Natural killer cell treated with Interleukin-12 subunit alpha and Interleukin-12 subunit beta and Interleukin-15 and Interleukin-18, amount 100 ng/mL, for 72 hours (primary cell): Measurements from ENCODE around the gene CTIF. TPM values are rescaled to one million over a fixed set of nuclear protein-coding genes. Genes with fewer than 3 reads are reported as not detected.

Experiments used
- ATAC-seq, 2 donors: fragments of 150-1000 bp; cut with Tn5 transposase in 1 of 2; sonication (Bioruptor Pico), chemical (Tn5 transposase) in 1 of 2; 2 replicates each; pipeline ENCODE4 v1.10.0; 2021
- DNase-seq: peaks from one replicate; pipeline ENCODE4 v3.0.0; 2022; ENCODE audit warnings: low spot score
- H3K27ac Mint-ChIP-seq, 2 donors: 1 replicate in 1 of 2; 2 replicates in 1 of 2; pipeline ENCODE4 v1.8.0; 2022; ENCODE audit warnings: mixed read lengths in 2 of 2, mild to moderate bottlenecking in 1 of 2, moderate library complexity in 1 of 2
- H3K27me3 Mint-ChIP-seq, 2 donors: 1 replicate in 1 of 2; 2 replicates in 1 of 2; pipeline ENCODE4 v1.8.0; 2022; ENCODE audit warnings: mixed read lengths in 2 of 2
- H3K36me3 Mint-ChIP-seq: one replicate; pipeline ENCODE4 v1.8.0; 2022; ENCODE audit warnings: mixed read lengths
- H3K4me1 Mint-ChIP-seq, 2 donors: 1 replicate in 1 of 2; 2 replicates in 1 of 2; pipeline ENCODE4 v1.8.0; 2022; ENCODE audit warnings: low read depth in 2 of 2, mixed read lengths in 2 of 2, mild to moderate bottlenecking in 1 of 2
- H3K4me3 Mint-ChIP-seq: one replicate; pipeline ENCODE4 v1.8.0; 2022; ENCODE audit warnings: mixed read lengths
- H3K9me3 Mint-ChIP-seq: 2 replicates; pipeline ENCODE4 v1.8.0; 2022; ENCODE audit warnings: mixed read lengths
- total RNA-seq, 2 donors: library from RNA; stranded (reverse); gene quantifications; one replicate each; pipeline ENCODE4 v1.2.3, GENCODE V29; 2022

Gene CTIF
- total RNA-seq, 2 donors from 2014 or later = 8.4 to 13.0 TPM

DNA sequence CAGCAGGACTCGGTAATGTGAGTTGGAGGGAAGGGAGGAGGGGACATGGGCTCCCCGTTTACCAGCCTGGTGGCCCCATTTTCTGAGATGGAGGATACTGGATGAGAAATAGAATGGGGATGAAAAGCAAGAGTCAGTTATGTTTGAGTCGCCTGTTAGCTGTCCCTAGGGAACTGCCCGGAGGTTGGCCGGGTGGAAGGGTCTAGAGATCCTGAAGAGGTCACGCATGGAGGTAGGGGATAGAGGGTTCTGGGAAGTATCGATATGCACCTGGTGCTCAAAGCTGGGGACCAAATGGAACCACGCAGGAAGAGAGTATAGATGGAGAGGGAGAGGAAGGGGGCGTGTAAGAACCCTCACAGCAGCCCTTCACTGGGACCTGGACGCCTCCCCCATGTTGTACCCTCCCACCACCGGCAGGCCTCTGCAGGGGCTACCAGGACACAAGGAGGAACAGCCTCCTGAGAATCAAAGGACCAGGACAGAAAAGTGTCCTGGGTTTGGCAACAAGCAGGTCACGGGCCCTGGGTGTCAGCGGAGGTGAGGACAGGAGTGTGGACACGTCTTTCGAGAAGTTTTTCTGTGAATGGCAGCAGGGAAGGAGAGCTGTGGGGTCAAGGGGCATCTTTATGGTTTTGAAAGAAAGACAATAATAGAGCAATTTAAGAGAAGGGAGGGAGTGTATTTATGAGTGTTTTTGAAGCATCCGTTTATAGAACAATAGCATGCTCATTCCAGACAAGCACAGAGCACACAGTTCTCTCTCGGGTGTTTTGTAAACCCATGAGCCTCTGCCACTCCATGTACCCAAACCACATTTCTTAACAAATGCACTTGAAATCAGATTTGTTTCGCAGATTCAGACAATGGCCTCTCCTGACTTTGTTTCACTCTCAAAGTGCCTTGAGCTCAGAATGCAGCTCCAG is 279.8 kb downstream of the CTIF start:
- peaks cover 3% of the 10 kb centered on the region for H3K9me3 Mint-ChIP-seq
- DNase-seq = no peak
- H3K27ac Mint-ChIP-seq = peak overlapping the region; percentile 36 to 84
- H3K27me3 Mint-ChIP-seq = no peaks in the 10 kb centered on the region
- H3K4me3 Mint-ChIP-seq = no peak overlapping the region
- H3K36me3 Mint-ChIP-seq = peaks cover 6% of the 10 kb centered on the region
- peaks cover 77 to 85% of the 10 kb centered on the region in 2 donors for H3K4me1 Mint-ChIP-seq
- ATAC-seq = no peak

DNA sequence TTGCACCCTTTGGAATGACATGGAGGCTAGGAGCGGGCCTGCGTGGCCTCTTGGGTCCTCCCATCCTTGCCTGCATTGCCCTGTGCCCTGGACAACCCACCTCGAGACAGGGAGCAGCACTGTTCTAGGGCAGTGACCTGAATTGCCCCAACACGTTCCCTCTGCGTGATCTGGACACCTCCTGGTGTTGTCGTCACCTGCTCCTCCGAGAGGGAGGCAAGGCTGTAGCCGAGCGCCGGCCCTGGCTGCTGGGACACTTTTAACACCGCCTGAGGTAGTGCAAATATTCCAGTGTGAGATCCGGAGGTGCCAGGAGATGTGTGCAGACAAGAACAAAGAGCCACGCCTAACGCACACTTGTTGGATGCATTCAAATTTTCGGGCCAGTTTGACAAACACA is 280.4 kb downstream of the CTIF start:
- Mint-ChIP-seq H3K27me3 (no peaks in the 10 kb centered on the region), H3K36me3 (peaks cover 10% of the 10 kb centered on the region), H3K4me1 (peaks cover 72 to 79% of the 10 kb centered on the region in 2 donors), H3K4me3 (no peak overlapping the region), H3K27ac (peak overlapping the region in 1 of 2 donors; percentile 84), H3K9me3 (peaks cover 4% of the 10 kb centered on the region)
- DNase-seq (no peak), ATAC-seq (no peak)

DNA sequence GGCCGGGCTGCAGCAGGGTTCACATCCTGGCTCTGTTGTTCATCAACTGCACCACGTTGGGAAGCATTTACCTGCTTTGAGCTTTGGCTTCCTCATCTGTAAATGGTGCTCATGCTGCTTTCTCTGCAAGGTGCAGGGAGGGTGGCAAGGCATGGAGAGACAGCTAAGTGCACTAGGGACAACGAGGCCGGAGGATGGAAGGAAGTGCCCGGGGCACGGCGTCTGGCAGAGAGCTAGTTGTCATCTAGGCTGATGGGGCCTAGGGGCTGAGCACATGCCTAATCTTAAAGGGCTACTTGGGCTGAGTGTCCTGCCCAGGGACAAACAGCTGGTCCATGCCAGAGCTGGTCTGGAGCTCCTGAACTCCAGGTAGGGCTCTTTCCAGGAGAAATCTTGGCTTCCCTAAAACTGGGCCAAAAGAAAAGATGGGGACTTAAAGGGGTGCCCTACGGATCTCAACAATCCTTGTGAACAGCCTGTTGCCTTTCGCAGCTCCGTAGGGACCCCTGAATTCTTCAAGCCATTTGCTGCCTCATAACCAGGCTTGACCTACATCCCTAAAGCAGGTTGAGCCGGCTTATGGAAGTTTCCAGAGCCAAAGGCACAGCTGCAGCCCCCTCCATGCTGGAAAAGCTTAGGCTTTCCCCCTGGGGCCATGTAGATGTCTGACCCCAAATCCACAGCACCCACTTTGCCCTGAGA is 281.1 kb downstream of the CTIF start:
- H3K36me3 Mint-ChIP-seq = peaks cover 10% of the 10 kb centered on the region
- H3K4me3 Mint-ChIP-seq = peak overlapping the region; percentile 79
- DNase-seq = no peak
- H3K9me3 Mint-ChIP-seq = peaks cover 4% of the 10 kb centered on the region
- peak overlapping the region; percentile 75 to 90 for H3K27ac Mint-ChIP-seq
- no peaks in the 10 kb centered on the region for H3K27me3 Mint-ChIP-seq
- no peak for ATAC-seq
- peaks cover 72 to 73% of the 10 kb centered on the region in 2 donors for H3K4me1 Mint-ChIP-seq

DNA sequence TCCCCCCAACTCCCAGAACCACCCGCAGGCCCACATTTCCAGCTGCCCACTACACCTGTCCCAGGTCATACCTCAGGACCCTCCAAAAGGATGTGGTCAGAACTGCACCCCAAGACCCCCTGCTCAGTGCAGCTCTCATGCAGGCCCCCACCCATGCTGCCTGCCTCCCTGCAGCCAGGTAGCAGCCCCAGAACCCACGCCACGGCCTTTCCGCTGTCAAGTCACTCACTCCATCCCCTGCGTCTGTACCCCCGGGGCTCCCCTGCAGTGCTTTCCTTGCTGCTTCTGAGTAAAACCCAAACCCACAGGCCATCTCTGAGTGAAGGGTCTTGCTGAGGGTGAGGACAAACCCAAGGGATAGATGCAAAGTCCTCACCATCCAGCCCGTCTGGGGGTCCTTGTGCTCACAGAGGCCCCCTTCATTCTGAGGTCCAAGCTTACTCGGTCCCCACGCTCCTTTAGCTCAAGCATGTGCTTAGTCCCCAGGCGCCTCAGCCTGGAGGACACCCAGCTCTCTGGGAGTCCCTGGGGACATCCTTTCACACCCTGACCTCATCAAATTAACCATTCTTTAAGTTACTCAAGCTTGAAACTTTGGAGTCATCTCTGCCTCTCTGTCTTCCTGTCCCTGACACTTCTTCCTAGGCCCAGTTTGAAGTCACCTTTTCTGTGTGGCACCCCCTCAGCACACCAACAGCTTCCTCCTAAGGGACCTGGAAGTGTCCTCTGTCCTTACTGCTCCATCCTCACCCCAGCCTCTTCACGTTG is 281.8 kb downstream of the CTIF start:
- peak overlapping the region; percentile 79 for H3K4me3 Mint-ChIP-seq
- H3K27me3 Mint-ChIP-seq = no peaks in the 10 kb centered on the region
- peak overlapping the region; percentile 75 to 90 for H3K27ac Mint-ChIP-seq
- peak; percentile 75 for DNase-seq
- peaks cover 10% of the 10 kb centered on the region for H3K36me3 Mint-ChIP-seq
- H3K9me3 Mint-ChIP-seq = peaks cover 4% of the 10 kb centered on the region
- peak; percentile 93 to 96 for ATAC-seq
- peaks cover 65 to 69% of the 10 kb centered on the region in 2 donors for H3K4me1 Mint-ChIP-seq

DNA sequence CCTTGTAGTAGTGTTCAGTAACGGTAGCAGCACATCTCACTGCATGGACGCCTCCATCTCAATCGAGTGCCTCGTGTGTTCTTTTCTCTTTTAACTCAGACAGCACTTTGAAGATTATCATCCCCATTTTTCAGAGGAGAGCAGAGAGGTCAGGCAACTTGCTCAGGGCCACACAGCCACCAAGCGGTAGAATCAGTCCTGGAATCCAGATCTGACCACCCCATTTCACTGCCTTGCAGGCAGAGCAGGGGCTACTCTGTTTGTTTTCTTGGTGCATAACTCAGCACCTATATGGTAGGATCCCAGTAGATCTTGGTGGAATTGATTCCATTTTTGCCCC is 282.4 kb downstream of the CTIF start:
- peak overlapping the region; percentile 75 to 90 for H3K27ac Mint-ChIP-seq
- peak overlapping the region; percentile 79 for H3K4me3 Mint-ChIP-seq
- H3K4me1 Mint-ChIP-seq = peaks cover 62 to 67% of the 10 kb centered on the region in 2 donors
- ATAC-seq (no peak), DNase-seq (no peak)
- peaks cover 4% of the 10 kb centered on the region for H3K9me3 Mint-ChIP-seq
- no peaks in the 10 kb centered on the region for H3K27me3 Mint-ChIP-seq
- H3K36me3 Mint-ChIP-seq = peaks cover 10% of the 10 kb centered on the region

DNA sequence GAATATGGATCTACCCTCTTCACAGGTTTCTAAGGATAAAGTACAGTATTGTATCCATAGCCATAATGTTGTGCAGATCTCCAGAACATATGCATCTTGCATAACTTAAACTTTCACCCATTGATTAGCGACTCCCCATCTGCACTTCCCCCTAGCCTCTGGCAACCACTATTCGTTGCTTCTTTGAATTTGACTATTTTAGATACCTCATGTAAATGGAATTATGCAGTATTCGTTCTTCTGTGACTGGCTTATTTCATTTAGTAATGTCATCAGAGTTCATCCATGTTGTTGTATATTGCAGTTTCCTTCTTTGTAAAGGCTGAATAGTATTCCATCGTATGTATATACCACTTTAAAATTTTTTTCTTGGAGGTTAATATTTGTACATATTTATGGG is 283.0 kb downstream of the CTIF start:
- H3K27ac Mint-ChIP-seq = peak overlapping the region in 1 of 2 donors; percentile 90
- H3K4me1 Mint-ChIP-seq = peaks cover 63 to 68% of the 10 kb centered on the region in 2 donors
- ATAC-seq = no peak
- no peaks in the 10 kb centered on the region for H3K27me3 Mint-ChIP-seq
- DNase-seq = no peak
- H3K36me3 Mint-ChIP-seq = peaks cover 10% of the 10 kb centered on the region
- peak overlapping the region; percentile 5 for H3K4me3 Mint-ChIP-seq
- H3K9me3 Mint-ChIP-seq = peaks cover 4% of the 10 kb centered on the region

DNA sequence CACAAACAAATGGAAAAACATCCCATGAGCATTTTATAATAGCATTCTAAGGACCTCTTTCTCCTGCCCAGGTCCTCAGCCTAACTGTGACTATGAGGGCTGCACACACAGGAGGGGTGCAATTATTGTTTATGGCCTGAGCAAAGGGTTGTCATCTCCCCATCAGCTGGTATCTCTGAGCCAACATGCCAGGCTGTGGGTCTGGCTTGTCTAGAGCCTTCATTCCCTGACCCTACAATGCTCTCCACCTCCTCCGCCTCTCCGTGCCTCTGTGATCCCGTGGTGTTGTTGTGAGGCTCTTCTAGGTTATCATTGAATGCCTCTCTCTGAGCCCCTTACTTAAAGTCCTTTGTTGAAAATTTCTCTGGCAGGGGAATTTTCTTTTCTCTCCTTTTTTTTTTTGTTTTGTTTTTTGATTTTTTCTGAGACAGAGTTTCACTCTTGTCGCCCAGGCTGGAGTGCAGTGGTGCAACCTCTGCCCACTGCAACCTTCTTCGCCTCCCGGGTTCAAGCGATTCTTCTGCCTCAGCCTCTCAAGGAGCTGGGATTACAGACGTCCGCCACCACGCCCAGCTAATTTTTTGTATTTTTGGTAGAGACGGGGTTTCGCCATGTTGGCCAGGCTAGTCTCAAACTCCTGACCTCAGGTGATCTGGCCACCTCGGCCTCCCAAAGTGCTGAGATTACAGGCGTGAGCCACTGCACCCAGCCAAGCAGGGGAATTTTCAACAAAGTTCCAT is 285.6 kb downstream of the CTIF start:
- DNase-seq = no peak
- Mint-ChIP-seq H3K4me3 (no peak overlapping the region), H3K27ac (peak overlapping the region; percentile 35 to 55)

DNA sequence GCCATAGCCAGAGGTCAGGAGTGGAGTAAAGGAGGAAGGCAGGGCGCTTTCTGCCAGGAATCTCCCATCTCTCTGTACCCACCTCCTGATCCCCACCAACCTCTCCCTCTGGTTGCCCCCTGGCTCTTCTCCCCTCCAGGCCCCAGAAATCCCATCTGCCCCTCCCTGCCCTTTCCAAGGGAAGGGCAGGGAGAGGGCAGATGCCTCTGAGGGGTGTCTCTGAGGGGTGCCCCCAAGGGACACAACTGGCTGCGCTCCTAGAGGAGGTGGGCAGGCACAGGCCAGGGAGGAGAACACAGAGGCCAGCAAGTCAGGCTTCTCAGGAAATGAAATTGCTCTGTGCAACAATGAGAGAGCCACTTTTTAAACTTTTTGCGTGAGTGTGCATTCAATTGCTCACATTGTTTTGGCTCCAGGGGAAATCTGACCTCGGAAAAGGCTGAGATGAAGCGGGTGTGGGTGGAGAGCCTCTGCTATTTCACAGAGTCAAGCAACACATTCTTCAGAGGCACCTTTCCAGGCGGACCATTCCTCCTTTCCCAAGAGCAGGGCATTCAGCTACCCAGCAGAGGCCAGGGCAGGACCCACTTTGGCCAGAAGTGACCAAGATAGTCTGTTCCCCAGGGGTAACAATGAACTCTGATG is 286.4 kb downstream of the CTIF start:
- no peak for DNase-seq

More for the DNA sequence above, 285.6 kb downstream of the CTIF start:
- Mint-ChIP-seq H3K4me1 (peaks cover 65 to 67% of the 10 kb centered on the region in 2 donors), H3K36me3 (peaks cover 10% of the 10 kb centered on the region), H3K27me3 (no peaks in the 10 kb centered on the region), H3K9me3 (peaks cover 4% of the 10 kb centered on the region)
- no peak for ATAC-seq

DNA sequence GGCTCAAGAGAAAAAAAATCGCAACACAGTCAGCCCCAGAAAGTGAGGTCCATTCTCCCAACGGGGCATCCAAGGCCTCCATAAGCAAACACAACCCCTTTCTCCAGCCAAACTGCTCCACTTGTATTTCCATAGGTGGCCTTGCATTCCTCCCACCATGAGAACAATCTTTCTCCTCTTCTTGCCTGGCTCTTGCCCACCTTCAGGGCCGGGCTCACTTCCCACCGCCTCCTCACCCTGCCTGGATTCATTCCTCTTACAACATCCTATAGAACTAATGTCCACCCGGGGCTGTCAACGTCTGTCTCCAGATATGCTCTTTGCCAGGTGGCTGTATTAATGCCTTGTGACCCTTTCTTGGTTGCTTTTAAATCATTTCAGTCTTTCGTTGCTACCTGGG is 287.4 kb downstream of the CTIF start:
- Mint-ChIP-seq H3K36me3 (peaks cover 10% of the 10 kb centered on the region), H3K27ac (peak overlapping the region; percentile 34 to 55), H3K4me1 (peaks cover 65 to 68% of the 10 kb centered on the region in 2 donors), H3K9me3 (peaks cover 4% of the 10 kb centered on the region), H3K27me3 (no peaks in the 10 kb centered on the region), H3K4me3 (no peak overlapping the region)
- DNase-seq (no peak), ATAC-seq (no peak)

More for the DNA sequence above, 286.4 kb downstream of the CTIF start:
- no peak for ATAC-seq
- Mint-ChIP-seq H3K27me3 (no peaks in the 10 kb centered on the region), H3K4me3 (no peak overlapping the region), H3K36me3 (peaks cover 10% of the 10 kb centered on the region), H3K4me1 (peaks cover 65 to 68% of the 10 kb centered on the region in 2 donors), H3K9me3 (peaks cover 4% of the 10 kb centered on the region), H3K27ac (peak overlapping the region; percentile 35 to 55)

DNA sequence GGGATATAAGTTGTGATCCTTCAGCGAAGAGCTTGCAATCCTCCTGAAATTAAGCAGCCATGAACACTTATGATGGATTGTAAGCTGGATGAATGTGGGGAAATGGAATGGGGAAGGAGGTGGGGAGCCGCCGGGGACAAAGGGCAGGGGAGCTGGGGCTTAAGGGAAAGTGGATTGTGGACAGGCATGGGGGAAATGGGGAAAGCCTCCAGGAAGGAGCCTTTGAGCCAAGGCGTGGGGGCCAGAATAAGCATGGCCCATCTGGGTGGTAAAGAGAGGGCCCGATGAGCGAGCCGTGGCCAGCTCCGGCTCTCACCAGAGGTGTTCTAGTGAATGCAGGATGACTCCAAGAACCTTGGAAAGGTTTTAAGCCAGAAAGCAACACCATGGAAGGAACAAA is 288.0 kb downstream of the CTIF start:
- Mint-ChIP-seq H3K4me1 (peaks cover 67 to 68% of the 10 kb centered on the region in 2 donors), H3K27me3 (no peaks in the 10 kb centered on the region), H3K36me3 (peaks cover 10% of the 10 kb centered on the region), H3K27ac (peak overlapping the region; percentile 34 to 55), H3K9me3 (peaks cover 4% of the 10 kb centered on the region), H3K4me3 (no peak overlapping the region)
- DNase-seq (no peak), ATAC-seq (no peak)

DNA sequence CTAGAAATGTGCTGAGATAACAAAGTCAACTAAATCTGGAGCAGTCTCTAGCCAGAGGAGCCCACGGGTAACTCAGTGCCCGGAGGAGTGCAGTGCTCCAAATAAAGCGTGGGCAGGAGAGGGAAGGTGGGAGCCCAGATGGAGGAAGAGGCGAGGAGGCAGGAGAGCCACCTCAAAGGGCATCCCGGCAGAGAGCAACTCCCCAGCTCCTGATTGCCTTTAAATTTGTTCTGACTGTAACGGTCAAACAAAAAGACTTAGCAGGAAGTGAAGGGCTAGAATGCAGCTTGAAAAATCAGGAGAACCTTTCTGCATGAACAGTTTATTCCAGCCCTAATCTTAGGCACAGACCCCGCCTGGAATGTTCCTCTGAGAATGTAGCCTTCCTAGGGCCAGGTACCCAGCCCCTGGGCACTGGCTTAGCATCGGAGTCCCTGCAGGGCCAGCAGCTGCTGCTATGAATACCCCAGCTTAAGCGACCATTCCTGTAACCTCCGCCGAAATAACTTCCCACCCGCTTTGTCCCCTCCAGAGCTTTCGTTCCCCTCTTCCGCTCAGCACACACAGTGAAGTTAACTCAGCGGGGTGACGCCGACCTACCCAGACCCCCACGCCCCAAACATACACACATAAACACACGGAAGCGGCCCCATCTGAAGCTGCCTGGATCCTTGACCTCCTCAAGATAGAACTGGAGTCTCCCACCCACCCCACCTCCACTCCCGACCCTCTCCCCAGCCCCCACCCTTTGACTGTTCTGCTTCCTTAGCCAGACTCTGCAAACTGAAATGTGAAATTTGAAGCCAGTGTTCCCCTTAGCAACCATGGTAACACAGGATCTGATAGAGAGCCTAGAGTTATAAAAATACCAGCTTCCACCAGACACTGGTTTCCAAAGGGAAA is 288.7 kb downstream of the CTIF start:
- Mint-ChIP-seq H3K4me1 (peaks cover 65 to 66% of the 10 kb centered on the region in 2 donors), H3K27me3 (no peaks in the 10 kb centered on the region), H3K36me3 (peaks cover 10% of the 10 kb centered on the region), H3K4me3 (no peak overlapping the region), H3K27ac (peak overlapping the region; percentile 34 to 55), H3K9me3 (peaks cover 4% of the 10 kb centered on the region)
- no peak for ATAC-seq
- no peak for DNase-seq

DNA sequence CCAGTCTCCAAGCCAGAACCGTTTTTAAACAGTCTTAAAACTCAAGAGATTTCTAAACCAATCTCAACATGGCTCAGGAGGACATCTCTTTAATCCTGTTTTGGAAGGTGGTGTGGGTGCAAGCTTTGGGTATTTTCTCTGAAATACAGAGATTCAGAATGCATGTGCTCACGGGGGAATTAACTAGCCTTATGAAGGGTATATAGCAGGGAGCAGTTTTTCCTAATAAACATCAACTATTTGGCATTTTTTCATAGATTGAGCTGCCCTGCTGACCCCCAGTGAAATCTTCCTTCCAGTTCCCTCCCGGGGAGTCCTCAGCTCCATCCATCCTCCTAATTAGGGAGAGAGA is 289.3 kb downstream of the CTIF start:
- no peak for ATAC-seq
- Mint-ChIP-seq H3K4me1 (peaks cover 65 to 67% of the 10 kb centered on the region in 2 donors), H3K9me3 (peaks cover 4% of the 10 kb centered on the region), H3K27ac (peak overlapping the region in 1 of 2 donors; percentile 55), H3K36me3 (peaks cover 8% of the 10 kb centered on the region), H3K4me3 (no peak overlapping the region), H3K27me3 (no peaks in the 10 kb centered on the region)
- no peak for DNase-seq
